NCI-H345 (cell line): ENCODE results near the gene AKAP10.
"Not testable (repeated sequence)": the region's sequence is repeated elsewhere in the genome, so short reads cannot be mapped to it uniquely, and the experiment has no call there.

Source experiments
- DNase-seq: peaks from one replicate; lab custom pipeline; 2025; lab: John Stamatoyannopoulos, UW

Gene AKAP10

DNA sequence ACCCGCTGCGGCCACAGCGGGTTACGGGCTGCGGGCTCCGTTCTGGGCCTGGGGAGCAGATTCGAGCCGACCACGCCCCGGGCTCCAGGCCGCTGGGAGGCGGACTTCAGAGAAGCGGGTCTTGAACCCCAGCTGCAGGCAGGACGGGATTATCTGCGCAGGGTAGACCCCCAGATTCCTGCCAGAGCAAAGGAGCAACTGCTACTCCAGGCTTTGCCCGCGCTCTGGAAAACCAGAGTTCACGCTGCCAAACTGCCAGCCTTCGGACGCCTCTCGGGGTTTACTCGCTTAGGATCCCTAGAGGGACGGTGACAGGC, 109.6 kb downstream of the AKAP10 start:
- DNase-seq, result no peak

DNA sequence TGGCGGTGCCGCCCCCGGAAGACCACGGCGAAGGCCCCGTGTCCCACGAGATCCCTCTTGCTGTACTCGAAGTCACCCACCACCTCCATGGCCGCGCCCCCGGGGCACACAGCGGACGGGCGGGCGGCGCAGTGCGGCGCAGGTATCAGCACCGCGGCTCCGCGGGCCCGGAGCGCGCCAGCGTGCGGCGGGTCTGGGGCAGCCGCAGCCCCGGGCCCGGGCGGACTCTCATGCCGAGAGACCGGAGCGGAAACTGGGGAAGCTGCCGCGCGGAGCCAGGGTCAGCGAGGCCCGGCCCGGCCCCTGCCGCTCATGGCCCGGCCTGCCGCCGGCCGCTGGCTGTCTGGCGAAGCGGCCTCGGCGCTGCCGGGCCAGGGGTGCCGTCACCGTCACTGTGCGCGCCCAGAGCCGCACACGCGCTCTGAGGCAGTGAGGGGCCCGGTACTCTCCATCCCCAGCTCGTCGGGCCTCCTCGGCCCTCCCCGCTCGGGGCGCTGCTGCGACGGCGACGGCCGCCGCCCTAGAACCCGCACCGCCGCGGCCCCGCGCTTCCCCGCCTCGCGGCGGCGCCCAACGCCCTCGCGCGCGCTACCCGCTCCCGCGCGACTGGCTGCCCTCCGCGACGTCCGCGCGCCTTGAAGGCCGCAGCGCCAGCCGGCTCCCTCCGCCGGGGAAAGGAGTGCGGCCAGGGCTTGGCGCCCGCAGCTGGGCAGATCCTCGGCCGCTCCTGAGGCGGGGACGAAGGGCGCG, 110.1 kb downstream of the AKAP10 start, which contains the start of gene ULK2:
Gene ULK2 (minus strand): TSS at position 608 of the 750 bp plus-strand sequence. CDS start 519 bp downstream, at position 89.
- peak; percentile 58 for DNase-seq

DNA sequence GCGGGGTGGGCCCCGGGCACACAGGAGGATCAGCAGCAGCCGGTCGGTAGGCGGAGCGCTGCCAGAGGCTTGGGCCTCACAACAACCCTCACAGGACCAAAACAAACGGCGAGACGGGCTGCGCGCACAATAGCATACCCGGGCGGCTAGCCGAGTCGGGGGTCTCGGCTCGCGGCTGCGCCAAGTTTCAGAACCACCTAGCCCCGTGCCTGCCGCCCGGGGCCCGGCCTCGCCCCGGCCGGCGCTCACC, 110.6 kb downstream of the AKAP10 start:
- peak; percentile 42 for DNase-seq

DNA sequence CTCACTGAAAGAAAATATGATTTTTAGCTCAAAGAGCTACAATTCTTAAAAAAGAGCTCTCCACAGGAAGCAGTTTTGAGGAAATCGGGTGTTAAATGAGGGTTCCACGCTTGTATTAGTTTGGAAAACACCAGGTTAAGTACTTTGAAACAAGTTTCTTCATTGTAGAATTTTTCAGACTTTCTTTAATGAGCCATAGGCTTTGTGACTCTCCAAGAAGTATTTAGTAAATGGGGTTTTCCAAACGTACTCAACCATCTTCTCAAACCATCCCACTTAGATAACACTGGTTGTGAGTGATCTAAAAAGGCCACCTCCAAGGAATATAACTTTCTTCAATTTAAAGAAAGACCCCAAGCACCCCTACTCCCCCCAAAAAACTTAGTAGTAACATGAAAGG, 112.6 kb downstream of the AKAP10 start:
- DNase-seq, result no peak

DNA sequence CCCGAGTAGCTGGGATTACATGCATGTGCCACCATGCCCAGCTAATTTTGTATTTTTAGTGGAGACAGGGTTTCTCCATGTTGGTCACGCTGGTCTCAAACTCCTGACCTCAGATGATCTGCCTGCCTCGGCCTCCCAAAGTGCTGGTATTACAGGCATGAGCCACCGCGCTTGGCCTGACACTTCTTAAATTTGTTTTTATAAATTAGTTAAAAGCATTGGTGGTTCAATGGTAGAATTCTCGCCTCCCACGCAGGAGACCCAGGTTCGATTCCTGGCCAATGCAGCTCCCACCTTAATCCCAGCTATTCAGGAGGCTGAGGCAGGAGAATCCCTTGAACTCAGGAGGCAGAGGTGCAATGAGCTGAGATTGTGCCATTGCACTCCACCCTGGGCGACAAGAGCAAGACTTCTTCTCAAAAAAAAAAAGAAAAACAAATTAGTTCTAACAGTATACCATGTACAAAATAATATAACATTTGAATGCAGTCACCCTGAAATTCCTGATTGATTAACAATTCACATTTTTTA, 116.9 kb downstream of the AKAP10 start:
- DNase-seq, result not testable (repeated sequence)

DNA sequence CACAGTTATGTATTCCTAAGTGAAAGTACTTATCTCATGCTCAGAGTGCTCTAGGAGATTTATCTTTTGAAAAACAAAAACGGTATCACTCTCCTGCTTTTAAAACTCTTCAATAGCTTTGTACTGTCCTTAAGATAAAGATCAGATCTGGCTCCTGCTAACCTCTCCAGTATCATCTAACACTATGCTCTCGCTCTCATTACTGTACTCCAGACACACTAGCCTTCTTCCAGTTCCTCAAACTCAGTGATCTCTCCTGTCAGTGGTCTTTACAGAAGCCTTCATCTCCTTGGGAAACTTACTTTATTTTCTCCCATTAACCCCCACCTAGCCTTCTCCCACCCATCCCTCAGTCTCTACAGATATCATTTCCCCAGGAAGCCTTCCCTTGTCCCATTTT, 120.0 kb downstream of the AKAP10 start:
- DNase-seq, result no peak
